GM23338 (cell line): Measurements from ENCODE around the gene CHD2. TPM values are rescaled to one million over a fixed set of nuclear protein-coding genes. Genes with fewer than 3 reads are reported as not detected.

Experiments
- ATAC-seq: fragments of 200-7000 bp; cut with Tn5 transposase; 3 replicates; pipeline ENCODE4 v1.9.1; 2020
- DNase-seq: peaks from one replicate; pipeline ENCODE4 v3.0.0-alpha.2; 2015; ENCODE audit warnings: low spot score
- H2AFZ ChIP-seq: fragments of 200-600 bp; sonication (generic); 2 replicates; pipeline ENCODE4 v1.8.0; 2016; ENCODE audit warnings: antibody characterized with exemption, mild to moderate bottlenecking, moderate library complexity
- H3F3A ChIP-seq: fragments of 200-600 bp; sonication (generic); replicated peaks from 2 replicates; pipeline ENCODE4 v1.8.0; 2017; ENCODE audit warnings: antibody characterized with exemption, mixed run types, low read depth
- H3K27ac ChIP-seq: fragments of 200-600 bp; sonication (generic); 2 replicates; pipeline ENCODE4 v1.6.1; 2016; ENCODE audit warnings: low read depth
- H3K27me3 ChIP-seq: fragments of 200-600 bp; sonication (generic); 2 replicates; pipeline ENCODE4 v1.8.0; 2016; ENCODE audit warnings: mild to moderate bottlenecking, mixed run types, moderate library complexity; ENCODE audit not compliant: insufficient read depth
- H3K36me3 ChIP-seq: fragments of 200-600 bp; sonication (generic); 2 replicates; pipeline ENCODE4 v1.8.0; 2016; ENCODE audit warnings: mild to moderate bottlenecking; ENCODE audit not compliant: insufficient read depth
- H3K4me1 ChIP-seq: fragments of 200-600 bp; sonication (generic); 2 replicates; pipeline ENCODE4 v1.8.0; 2016; ENCODE audit warnings: mild to moderate bottlenecking, moderate library complexity; ENCODE audit not compliant: insufficient read depth
- H3K4me2 ChIP-seq: fragments of 200-600 bp; sonication (generic); 2 replicates; pipeline ENCODE4 v1.7.1; 2017; ENCODE audit warnings: mixed run types
- H3K4me3 ChIP-seq: fragments of 200-600 bp; sonication (generic); 2 replicates; pipeline ENCODE4 v1.6.1; 2016; ENCODE audit warnings: mixed run types
- H3K79me2 ChIP-seq: fragments of 200-600 bp; sonication (generic); replicated peaks from 2 replicates; pipeline ENCODE4 v1.8.0; 2017; ENCODE audit warnings: mild to moderate bottlenecking; ENCODE audit not compliant: insufficient read depth
- H3K9me2 ChIP-seq: fragments of 200-600 bp; sonication (generic); 2 replicates; pipeline ENCODE4 v1.8.0; 2017; ENCODE audit not compliant: insufficient read depth
- H4K20me1 ChIP-seq: fragments of 200-600 bp; sonication (generic); replicated peaks from 2 replicates; pipeline ENCODE4 v1.8.0; 2017; ENCODE audit warnings: mild to moderate bottlenecking; ENCODE audit not compliant: insufficient read depth
- H3K27ac Mint-ChIP-seq: 2 replicates; pipeline ENCODE4 v1.8.0; 2020; ENCODE audit warnings: inconsistent platforms, mild to moderate bottlenecking, moderate library complexity, mixed read lengths
- H3K27me3 Mint-ChIP-seq: 3 replicates; pipeline ENCODE4 v1.8.0; 2022; ENCODE audit warnings: low read depth, mild to moderate bottlenecking, moderate library complexity, mixed read lengths, inconsistent platforms; ENCODE audit not compliant: insufficient read depth, poor library complexity
- H3K36me3 Mint-ChIP-seq: 3 replicates; pipeline ENCODE4 v1.8.0; 2021; ENCODE audit warnings: low read depth, mild to moderate bottlenecking, inconsistent platforms, moderate library complexity, mixed read lengths
- H3K4me1 Mint-ChIP-seq: 3 replicates; pipeline ENCODE4 v1.8.0; 2020; ENCODE audit warnings: mild to moderate bottlenecking, inconsistent platforms, mixed read lengths
- H3K4me3 Mint-ChIP-seq: 3 replicates; pipeline ENCODE4 v1.8.0; 2021; ENCODE audit warnings: moderate library complexity, mild to moderate bottlenecking, inconsistent platforms, mixed read lengths
- H3K9me3 Mint-ChIP-seq: 3 replicates; pipeline ENCODE4 v1.8.0; 2020; ENCODE audit warnings: moderate library complexity, mild to moderate bottlenecking, inconsistent platforms, mixed read lengths
- CREB1 ChIP-seq: fragments of 250-450 bp; sonication (Bioruptor Pico); IDR thresholded peaks from 2 replicates; pipeline ENCODE4 v1.5.0; 2020; ENCODE audit warnings: low read depth, mild to moderate bottlenecking, moderate library complexity
- EZH2 ChIP-seq: fragments of 200-600 bp; sonication (generic); IDR thresholded peaks from one replicate; pipeline ENCODE4 v1.8.0; 2017; ENCODE audit warnings: antibody characterized with exemption, mild to moderate bottlenecking, low read depth; ENCODE audit not compliant: unreplicated experiment
- EZH2phosphoT487 ChIP-seq: fragments of 200-600 bp; sonication (generic); IDR thresholded peaks from one replicate; pipeline ENCODE4 v1.8.1; 2018; ENCODE audit warnings: antibody characterized with exemption; ENCODE audit not compliant: unreplicated experiment
- JUNB ChIP-seq: IDR thresholded peaks from one replicate; pipeline ENCODE4 v1.6.1; 2016; ENCODE audit warnings: antibody characterized with exemption; ENCODE audit not compliant: unreplicated experiment
- NANOG ChIP-seq: IDR thresholded peaks from 2 replicates; pipeline ENCODE4 v1.6.1; 2016; ENCODE audit warnings: antibody characterized with exemption, borderline replicate concordance
- POLR2AphosphoS5 ChIP-seq: IDR thresholded peaks from 2 replicates; pipeline ENCODE4 v1.6.1; 2016; ENCODE audit warnings: antibody characterized with exemption, low read depth
- STAT1 ChIP-seq: IDR thresholded peaks from one replicate; pipeline ENCODE4 v1.6.1; 2016; ENCODE audit warnings: antibody characterized with exemption; ENCODE audit not compliant: unreplicated experiment
- ZNF114 ChIP-seq: fragments of 250-450 bp; sonication (Bioruptor Pico); IDR thresholded peaks from 2 replicates; pipeline ENCODE4 v1.5.0; 2020; ENCODE audit warnings: mild to moderate bottlenecking, moderate library complexity
- ZNF331 ChIP-seq: fragments of 250-450 bp; sonication (Bioruptor Pico); IDR thresholded peaks from 2 replicates; pipeline ENCODE4 v1.5.0; 2020; ENCODE audit warnings: low read depth, mild to moderate bottlenecking, moderate library complexity
- polyA plus RNA-seq: library from polyadenylated mRNA; unstranded; fragments of >200 nt; fragmentation: Nextera tagmentation; extraction: Ambion mirVana; gene quantifications from 2 replicates; pipeline ENCODE4 v1.2.1, GENCODE V29; 2016
- total RNA-seq: library from RNA; depleted of rRNA; stranded (reverse); fragments of >200 nt; shearing (Covaris generic); gene quantifications from 2 replicates; pipeline ENCODE4 v1.2.3, GENCODE V29; 2014
- TF ChIP-seq, protein P1 (sequence below), 2 experiments: fragments of 200-600 bp in 1 of 2; sonication (generic) in 1 of 2; conservative IDR thresholded peaks; 2 replicates each; pipeline versions ENCODE4 v1.5.1 to v1.6.1; 2016 to 2017; ENCODE audit warnings: antibody characterized with exemption in 2 of 2, low read depth in 2 of 2, mild to moderate bottlenecking in 2 of 2, moderate library complexity in 1 of 2
- TF ChIP-seq, protein P2 (sequence below): IDR thresholded peaks from one replicate; pipeline ENCODE4 v1.6.1; 2018; ENCODE audit warnings: antibody characterized with exemption; ENCODE audit not compliant: unreplicated experiment
- TF ChIP-seq, protein P3 (sequence below): fragments of 250-450 bp; sonication (Bioruptor Pico); IDR thresholded peaks from 2 replicates; pipeline ENCODE4 v1.5.0; 2020; ENCODE audit warnings: mild to moderate bottlenecking, moderate library complexity
- TF ChIP-seq, protein P4 (sequence below): IDR thresholded peaks from 2 replicates; pipeline ENCODE4 v1.6.1; 2016; ENCODE audit warnings: antibody characterized with exemption

The CHD2 gene
- total and polyA plus RNA-seq, 2 experiments from 2014 or later: 119 to 130 TPM

DNA sequence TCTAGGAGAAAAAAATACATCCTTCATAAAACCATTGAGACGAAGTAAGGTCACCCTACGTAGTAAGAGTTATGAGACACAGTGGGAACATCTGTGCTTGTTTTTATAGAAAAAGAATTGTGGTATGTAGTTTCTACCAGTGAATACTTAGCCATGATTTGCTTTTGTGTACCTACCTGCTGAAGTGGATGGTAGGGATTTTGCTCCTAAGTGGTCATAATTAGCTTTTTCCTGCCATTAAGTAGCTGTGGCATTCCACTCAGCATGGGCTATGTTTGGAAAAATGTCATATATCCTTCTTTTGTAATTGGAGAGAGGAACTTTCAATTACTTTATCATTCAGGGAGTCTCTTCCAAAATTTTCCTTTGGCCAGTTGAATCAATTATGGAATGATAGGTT is 63.7 kb downstream of the CHD2 start:
- Histone ChIP-seq H4K20me1 (peaks cover 7% of the 10 kb centered on the region; the same call in 1 of the 2 replicates), H3K27ac (peak overlapping the region; percentile 4), H3K9me2 (no peaks in the 10 kb centered on the region), H3K27me3 (no peaks in the 10 kb centered on the region), H3F3A (no peaks in the 10 kb centered on the region), H2AFZ (no peak overlapping the region), H3K79me2 (peaks cover 56% of the 10 kb centered on the region), H3K36me3 (peaks cover 23% of the 10 kb centered on the region), H3K4me3 (no peak overlapping the region), H3K4me1 (no peaks in the 10 kb centered on the region), H3K4me2 (no peak overlapping the region)
- H3K9me3 Mint-ChIP-seq: no peaks in the 10 kb centered on the region
- ATAC-seq (no peak), DNase-seq (no peak)
- no peak overlapping the region for H3K4me3 Mint-ChIP-seq
- H3K36me3 Mint-ChIP-seq: peaks cover 81% of the 10 kb centered on the region
- H3K4me1 Mint-ChIP-seq: no peaks in the 10 kb centered on the region
- no peak overlapping the region for H3K27ac Mint-ChIP-seq
- H3K27me3 Mint-ChIP-seq: no peaks in the 10 kb centered on the region
- TF ChIP-seq, protein P1, sequence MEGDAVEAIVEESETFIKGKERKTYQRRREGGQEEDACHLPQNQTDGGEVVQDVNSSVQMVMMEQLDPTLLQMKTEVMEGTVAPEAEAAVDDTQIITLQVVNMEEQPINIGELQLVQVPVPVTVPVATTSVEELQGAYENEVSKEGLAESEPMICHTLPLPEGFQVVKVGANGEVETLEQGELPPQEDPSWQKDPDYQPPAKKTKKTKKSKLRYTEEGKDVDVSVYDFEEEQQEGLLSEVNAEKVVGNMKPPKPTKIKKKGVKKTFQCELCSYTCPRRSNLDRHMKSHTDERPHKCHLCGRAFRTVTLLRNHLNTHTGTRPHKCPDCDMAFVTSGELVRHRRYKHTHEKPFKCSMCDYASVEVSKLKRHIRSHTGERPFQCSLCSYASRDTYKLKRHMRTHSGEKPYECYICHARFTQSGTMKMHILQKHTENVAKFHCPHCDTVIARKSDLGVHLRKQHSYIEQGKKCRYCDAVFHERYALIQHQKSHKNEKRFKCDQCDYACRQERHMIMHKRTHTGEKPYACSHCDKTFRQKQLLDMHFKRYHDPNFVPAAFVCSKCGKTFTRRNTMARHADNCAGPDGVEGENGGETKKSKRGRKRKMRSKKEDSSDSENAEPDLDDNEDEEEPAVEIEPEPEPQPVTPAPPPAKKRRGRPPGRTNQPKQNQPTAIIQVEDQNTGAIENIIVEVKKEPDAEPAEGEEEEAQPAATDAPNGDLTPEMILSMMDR (conservative IDR thresholded peaks at IDR 0.05; ENCODE audit: low read depth in 2 of 2): no peak
- TF ChIP-seq ZNF114 (CRISPR knock-in tag) (no peak), ZNF331 (no peak), STAT1 (no peak), JUNB (no peak), POLR2AphosphoS5 (no peak), EZH2phosphoT487 (no peak), CREB1 (CRISPR knock-in tag) (no peak), EZH2 (no peak), NANOG (no peak)
- TF ChIP-seq, protein P2, sequence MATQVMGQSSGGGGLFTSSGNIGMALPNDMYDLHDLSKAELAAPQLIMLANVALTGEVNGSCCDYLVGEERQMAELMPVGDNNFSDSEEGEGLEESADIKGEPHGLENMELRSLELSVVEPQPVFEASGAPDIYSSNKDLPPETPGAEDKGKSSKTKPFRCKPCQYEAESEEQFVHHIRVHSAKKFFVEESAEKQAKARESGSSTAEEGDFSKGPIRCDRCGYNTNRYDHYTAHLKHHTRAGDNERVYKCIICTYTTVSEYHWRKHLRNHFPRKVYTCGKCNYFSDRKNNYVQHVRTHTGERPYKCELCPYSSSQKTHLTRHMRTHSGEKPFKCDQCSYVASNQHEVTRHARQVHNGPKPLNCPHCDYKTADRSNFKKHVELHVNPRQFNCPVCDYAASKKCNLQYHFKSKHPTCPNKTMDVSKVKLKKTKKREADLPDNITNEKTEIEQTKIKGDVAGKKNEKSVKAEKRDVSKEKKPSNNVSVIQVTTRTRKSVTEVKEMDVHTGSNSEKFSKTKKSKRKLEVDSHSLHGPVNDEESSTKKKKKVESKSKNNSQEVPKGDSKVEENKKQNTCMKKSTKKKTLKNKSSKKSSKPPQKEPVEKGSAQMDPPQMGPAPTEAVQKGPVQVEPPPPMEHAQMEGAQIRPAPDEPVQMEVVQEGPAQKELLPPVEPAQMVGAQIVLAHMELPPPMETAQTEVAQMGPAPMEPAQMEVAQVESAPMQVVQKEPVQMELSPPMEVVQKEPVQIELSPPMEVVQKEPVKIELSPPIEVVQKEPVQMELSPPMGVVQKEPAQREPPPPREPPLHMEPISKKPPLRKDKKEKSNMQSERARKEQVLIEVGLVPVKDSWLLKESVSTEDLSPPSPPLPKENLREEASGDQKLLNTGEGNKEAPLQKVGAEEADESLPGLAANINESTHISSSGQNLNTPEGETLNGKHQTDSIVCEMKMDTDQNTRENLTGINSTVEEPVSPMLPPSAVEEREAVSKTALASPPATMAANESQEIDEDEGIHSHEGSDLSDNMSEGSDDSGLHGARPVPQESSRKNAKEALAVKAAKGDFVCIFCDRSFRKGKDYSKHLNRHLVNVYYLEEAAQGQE: no peak
- TF ChIP-seq, protein P3, sequence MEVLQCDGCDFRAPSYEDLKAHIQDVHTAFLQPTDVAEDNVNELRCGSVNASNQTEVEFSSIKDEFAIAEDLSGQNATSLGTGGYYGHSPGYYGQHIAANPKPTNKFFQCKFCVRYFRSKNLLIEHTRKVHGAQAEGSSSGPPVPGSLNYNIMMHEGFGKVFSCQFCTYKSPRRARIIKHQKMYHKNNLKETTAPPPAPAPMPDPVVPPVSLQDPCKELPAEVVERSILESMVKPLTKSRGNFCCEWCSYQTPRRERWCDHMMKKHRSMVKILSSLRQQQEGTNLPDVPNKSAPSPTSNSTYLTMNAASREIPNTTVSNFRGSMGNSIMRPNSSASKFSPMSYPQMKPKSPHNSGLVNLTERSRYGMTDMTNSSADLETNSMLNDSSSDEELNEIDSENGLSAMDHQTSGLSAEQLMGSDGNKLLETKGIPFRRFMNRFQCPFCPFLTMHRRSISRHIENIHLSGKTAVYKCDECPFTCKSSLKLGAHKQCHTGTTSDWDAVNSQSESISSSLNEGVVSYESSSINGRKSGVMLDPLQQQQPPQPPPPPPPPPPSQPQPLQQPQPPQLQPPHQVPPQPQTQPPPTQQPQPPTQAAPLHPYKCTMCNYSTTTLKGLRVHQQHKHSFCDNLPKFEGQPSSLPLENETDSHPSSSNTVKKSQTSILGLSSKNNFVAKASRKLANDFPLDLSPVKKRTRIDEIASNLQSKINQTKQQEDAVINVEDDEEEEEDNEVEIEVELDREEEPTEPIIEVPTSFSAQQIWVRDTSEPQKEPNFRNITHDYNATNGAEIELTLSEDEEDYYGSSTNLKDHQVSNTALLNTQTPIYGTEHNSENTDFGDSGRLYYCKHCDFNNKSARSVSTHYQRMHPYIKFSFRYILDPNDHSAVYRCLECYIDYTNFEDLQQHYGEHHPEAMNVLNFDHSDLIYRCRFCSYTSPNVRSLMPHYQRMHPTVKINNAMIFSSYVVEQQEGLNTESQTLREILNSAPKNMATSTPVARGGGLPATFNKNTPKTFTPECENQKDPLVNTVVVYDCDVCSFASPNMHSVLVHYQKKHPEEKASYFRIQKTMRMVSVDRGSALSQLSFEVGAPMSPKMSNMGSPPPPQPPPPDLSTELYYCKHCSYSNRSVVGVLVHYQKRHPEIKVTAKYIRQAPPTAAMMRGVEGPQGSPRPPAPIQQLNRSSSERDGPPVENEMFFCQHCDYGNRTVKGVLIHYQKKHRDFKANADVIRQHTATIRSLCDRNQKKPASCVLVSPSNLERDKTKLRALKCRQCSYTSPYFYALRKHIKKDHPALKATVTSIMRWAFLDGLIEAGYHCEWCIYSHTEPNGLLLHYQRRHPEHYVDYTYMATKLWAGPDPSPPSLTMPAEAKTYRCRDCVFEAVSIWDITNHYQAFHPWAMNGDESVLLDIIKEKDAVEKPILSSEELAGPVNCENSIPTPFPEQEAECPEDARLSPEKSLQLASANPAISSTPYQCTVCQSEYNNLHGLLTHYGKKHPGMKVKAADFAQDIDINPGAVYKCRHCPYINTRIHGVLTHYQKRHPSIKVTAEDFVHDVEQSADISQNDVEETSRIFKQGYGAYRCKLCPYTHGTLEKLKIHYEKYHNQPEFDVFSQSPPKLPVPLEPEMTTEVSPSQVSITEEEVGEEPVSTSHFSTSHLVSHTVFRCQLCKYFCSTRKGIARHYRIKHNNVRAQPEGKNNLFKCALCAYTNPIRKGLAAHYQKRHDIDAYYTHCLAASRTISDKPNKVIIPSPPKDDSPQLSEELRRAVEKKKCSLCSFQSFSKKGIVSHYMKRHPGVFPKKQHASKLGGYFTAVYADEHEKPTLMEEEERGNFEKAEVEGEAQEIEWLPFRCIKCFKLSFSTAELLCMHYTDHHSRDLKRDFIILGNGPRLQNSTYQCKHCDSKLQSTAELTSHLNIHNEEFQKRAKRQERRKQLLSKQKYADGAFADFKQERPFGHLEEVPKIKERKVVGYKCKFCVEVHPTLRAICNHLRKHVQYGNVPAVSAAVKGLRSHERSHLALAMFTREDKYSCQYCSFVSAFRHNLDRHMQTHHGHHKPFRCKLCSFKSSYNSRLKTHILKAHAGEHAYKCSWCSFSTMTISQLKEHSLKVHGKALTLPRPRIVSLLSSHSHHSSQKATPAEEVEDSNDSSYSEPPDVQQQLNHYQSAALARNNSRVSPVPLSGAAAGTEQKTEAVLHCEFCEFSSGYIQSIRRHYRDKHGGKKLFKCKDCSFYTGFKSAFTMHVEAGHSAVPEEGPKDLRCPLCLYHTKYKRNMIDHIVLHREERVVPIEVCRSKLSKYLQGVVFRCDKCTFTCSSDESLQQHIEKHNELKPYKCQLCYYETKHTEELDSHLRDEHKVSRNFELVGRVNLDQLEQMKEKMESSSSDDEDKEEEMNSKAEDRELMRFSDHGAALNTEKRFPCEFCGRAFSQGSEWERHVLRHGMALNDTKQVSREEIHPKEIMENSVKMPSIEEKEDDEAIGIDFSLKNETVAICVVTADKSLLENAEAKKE (CRISPR knock-in tag): no peak
- TF ChIP-seq, protein P4, sequence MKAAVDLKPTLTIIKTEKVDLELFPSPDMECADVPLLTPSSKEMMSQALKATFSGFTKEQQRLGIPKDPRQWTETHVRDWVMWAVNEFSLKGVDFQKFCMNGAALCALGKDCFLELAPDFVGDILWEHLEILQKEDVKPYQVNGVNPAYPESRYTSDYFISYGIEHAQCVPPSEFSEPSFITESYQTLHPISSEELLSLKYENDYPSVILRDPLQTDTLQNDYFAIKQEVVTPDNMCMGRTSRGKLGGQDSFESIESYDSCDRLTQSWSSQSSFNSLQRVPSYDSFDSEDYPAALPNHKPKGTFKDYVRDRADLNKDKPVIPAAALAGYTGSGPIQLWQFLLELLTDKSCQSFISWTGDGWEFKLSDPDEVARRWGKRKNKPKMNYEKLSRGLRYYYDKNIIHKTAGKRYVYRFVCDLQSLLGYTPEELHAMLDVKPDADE: no peak
